ENCODE data around the gene EMCN. TPM values are rescaled to one million over a fixed set of nuclear protein-coding genes. Genes with fewer than 3 reads are reported as not detected.

The EMCN gene
- total and polyA plus RNA-seq, 2 donors (not counting 1 experiment from before 2014, with no cell fraction given), result not detected

GRCh38 chr4:100366213-100366612, 151.6 kb downstream of the EMCN start:
- H4K20me1 ChIP-seq (ENCODE audit: control insufficient read depth, insufficient read depth, low read length, poor library complexity, severe bottlenecking), result no peaks in the 10 kb centered on the region
- TF ChIP-seq EZH2 (IDR thresholded peaks at IDR 0.05; ENCODE audit: borderline replicate concordance, insufficient read depth, low read depth, low read length, poor library complexity, severe bottlenecking) (no peak), CTCF (IDR thresholded peaks at IDR 0.05) (no peak)
- no peaks in the 10 kb centered on the region for H3K9me3 ChIP-seq (ENCODE audit: control extremely low read depth in 1 of 3, control insufficient read depth in 2 of 3, insufficient read depth in 1 of 3, low read length in 2 of 3)
- H3K4me1 Mint-ChIP-seq, result no peaks in the 10 kb centered on the region
- no peaks in the 10 kb centered on the region for H3K27me3 ChIP-seq (replicated peaks in 1 of 4; ENCODE audit: control extremely low read depth in 1 of 4, control insufficient read depth in 3 of 4, insufficient read depth in 4 of 4, low read length in 3 of 4)
- no CpG with 5 or more reads among the region's 2 CpGs for WGBS (ENCODE audit: insufficient coverage)
- DNase-seq (no peak), ATAC-seq (ENCODE audit: low read depth) (no peak)
- no peak overlapping the region for H3K27ac ChIP-seq (ENCODE audit: low read length in 2 of 2)
- H3K27ac Mint-ChIP-seq, result no peak overlapping the region
- H3K9me3 Mint-ChIP-seq (ENCODE audit: insufficient read depth), result no peaks in the 10 kb centered on the region
- CTCF ChIA-PET, result no interaction called here
- POLR2A ChIA-PET, result no interaction called here
- peaks cover 7% of the 10 kb centered on the region for H3K27me3 Mint-ChIP-seq
- H3K4me1 ChIP-seq (ENCODE audit: control insufficient read depth in 2 of 2, insufficient read depth in 2 of 2, low read length in 2 of 2), result no peaks in the 10 kb centered on the region
- H3K9ac ChIP-seq (ENCODE audit: low read length), result no peak overlapping the region
- no peaks in the 10 kb centered on the region for H3K36me3 ChIP-seq (replicated peaks in 1 of 2; ENCODE audit: control extremely low read depth in 1 of 2, control insufficient read depth in 1 of 2, extremely low read depth in 1 of 2, insufficient read depth in 2 of 2, low read length in 1 of 2)
- intact Hi-C loops (cut with micrococcal nuclease), result no loop called here
- no peak overlapping the region for H3K4me3 ChIP-seq (ENCODE audit: control extremely low read depth in 1 of 5, extremely low read depth in 1 of 5, insufficient read depth in 1 of 5, low read depth in 2 of 5, low read length in 4 of 5)
- no peak overlapping the region for H3K4me2 ChIP-seq (replicated peaks; ENCODE audit: low read depth, low read length, poor library complexity, severe bottlenecking)
- H2AFZ ChIP-seq (ENCODE audit: insufficient read depth, low read depth, low read length, poor library complexity, severe bottlenecking), result no peak overlapping the region
- no peak overlapping the region for H3K4me3 Mint-ChIP-seq
- no peaks in the 10 kb centered on the region for H3K79me2 ChIP-seq (ENCODE audit: control insufficient read depth, insufficient read depth, low read length)

- no peaks in the 10 kb centered on the region for H3K4me1 Mint-ChIP-seq
- ChIA-PET CTCF (no interaction called here), POLR2A (no interaction called here)
- DNase-seq (no peak), ATAC-seq (ENCODE audit: low read depth) (no peak)
- TF ChIP-seq CTCF (IDR thresholded peaks at IDR 0.05) (no peak), EZH2 (IDR thresholded peaks at IDR 0.05; ENCODE audit: borderline replicate concordance, insufficient read depth, low read depth, low read length, poor library complexity, severe bottlenecking) (no peak)
- H3K27me3 Mint-ChIP-seq, result peaks cover 13% of the 10 kb centered on the region
- no peak overlapping the region for H3K27ac Mint-ChIP-seq
- intact Hi-C loops (cut with micrococcal nuclease), result no loop called here
- H3K79me2 ChIP-seq (ENCODE audit: control insufficient read depth, insufficient read depth, low read length), result no peaks in the 10 kb centered on the region
- H3K27me3 ChIP-seq (replicated peaks in 1 of 4; ENCODE audit: control extremely low read depth in 1 of 4, control insufficient read depth in 3 of 4, insufficient read depth in 4 of 4, low read length in 3 of 4), result no peaks in the 10 kb centered on the region
- H3K9me3 Mint-ChIP-seq (ENCODE audit: insufficient read depth), result peaks cover 3% of the 10 kb centered on the region
- no peak overlapping the region for H3K9ac ChIP-seq (ENCODE audit: low read length)
- no peak overlapping the region for H3K27ac ChIP-seq (ENCODE audit: low read length in 2 of 2)
- H3K9me3 ChIP-seq (ENCODE audit: control extremely low read depth in 1 of 3, control insufficient read depth in 2 of 3, insufficient read depth in 1 of 3, low read length in 2 of 3), result peaks cover 0 to 4% (median 0%) of the 10 kb centered on the region in 3 donors
- no peak overlapping the region for H3K4me3 ChIP-seq (ENCODE audit: control extremely low read depth in 1 of 5, extremely low read depth in 1 of 5, insufficient read depth in 1 of 5, low read depth in 2 of 5, low read length in 4 of 5)
- H3K36me3 ChIP-seq (replicated peaks in 1 of 2; ENCODE audit: control extremely low read depth in 1 of 2, control insufficient read depth in 1 of 2, extremely low read depth in 1 of 2, insufficient read depth in 2 of 2, low read length in 1 of 2), result no peaks in the 10 kb centered on the region
- no CpG with 5 or more reads among the region's 1 CpG for WGBS (ENCODE audit: insufficient coverage)
- H4K20me1 ChIP-seq (ENCODE audit: control insufficient read depth, insufficient read depth, low read length, poor library complexity, severe bottlenecking), result no peaks in the 10 kb centered on the region
- H3K4me3 Mint-ChIP-seq, result no peak overlapping the region
- H3K4me2 ChIP-seq (replicated peaks; ENCODE audit: low read depth, low read length, poor library complexity, severe bottlenecking), result no peak overlapping the region
- H3K4me1 ChIP-seq (ENCODE audit: control insufficient read depth in 2 of 2, insufficient read depth in 2 of 2, low read length in 2 of 2), result no peaks in the 10 kb centered on the region
- H2AFZ ChIP-seq (ENCODE audit: insufficient read depth, low read depth, low read length, poor library complexity, severe bottlenecking), result no peak overlapping the region
These were observed 155.5 kb downstream of the EMCN start for GRCh38 chr4:100362366-100362765.
